ENCODE data around the gene ASCL1. TPM values are rescaled to one million over a fixed set of nuclear protein-coding genes. Genes with fewer than 3 reads are reported as not detected.

The ASCL1 gene
- total and polyA plus RNA-seq, 2 of the 13 experiments (the other 11 are each of a cell fraction or from before 2014, with no cell fraction given): not detected

- TF ChIP-seq AKNA (CRISPR knock-in tag; IDR thresholded peaks at IDR 0.05; ENCODE audit: borderline replicate concordance) (no peak), FOXP1 (IDR thresholded peaks at IDR 0.05) (peak; percentile 86), FOXP1 (CRISPR knock-in tag; IDR thresholded peaks at IDR 0.05) (peak; percentile 98), TERF1 (CRISPR knock-in tag; IDR thresholded peaks at IDR 0.05) (no peak), RARA (CRISPR knock-in tag; IDR thresholded peaks at IDR 0.05) (peak; percentile 98), ZNF205 (CRISPR knock-in tag; IDR thresholded peaks at IDR 0.05) (peak; percentile 70; the same call in 1 of the 2 replicates), KLF16 (CRISPR knock-in tag; IDR thresholded peaks at IDR 0.05) (peak in 1 of 2 experiments; percentile 83; a peak in 2 of 4 replicates), MEIS1 (CRISPR knock-in tag; IDR thresholded peaks at IDR 0.05; ENCODE audit: borderline replicate concordance) (peak; percentile 87; the same call in 1 of the 2 replicates), SYNCRIP (IDR thresholded peaks at IDR 0.05; ENCODE audit: insufficient read depth, low read depth, low read length) (no peak), TFE3 (CRISPR knock-in tag; IDR thresholded peaks at IDR 0.05) (peak; percentile 99), ZNF614 (CRISPR knock-in tag; IDR thresholded peaks at IDR 0.05; ENCODE audit: borderline replicate concordance) (peak; percentile 67), IRF2 (CRISPR knock-in tag; IDR thresholded peaks at IDR 0.05) (peak; percentile 86; the same call in 1 of the 2 replicates), SMAD3 (CRISPR knock-in tag; IDR thresholded peaks at IDR 0.05) (peak; percentile 95), PRDM10 (CRISPR knock-in tag; IDR thresholded peaks at IDR 0.05; ENCODE audit: low read depth) (peak; percentile 45; the same call in 1 of the 2 replicates), ZNF740 (CRISPR knock-in tag; IDR thresholded peaks at IDR 0.05) (no peak), BCL6 (CRISPR knock-in tag; IDR thresholded peaks at IDR 0.05) (peak; percentile 93), SIX4 (CRISPR knock-in tag; IDR thresholded peaks at IDR 0.05) (peak; percentile 86), NFYB (CRISPR knock-in tag; IDR thresholded peaks at IDR 0.05) (no peak), POGZ (CRISPR knock-in tag; IDR thresholded peaks at IDR 0.05) (peak; percentile 72)
Observed at GRCh38 chr12:102920271-102920670, 37.2 kb upstream of the ASCL1 start (continued).

Measured in HepG2 (cell line).